DMS114 treated with DMSO at 0.1 percent for 48 hours (cell line): ENCODE data around the gene GID4.

Source experiments
- DNase-seq: peaks from one replicate; lab custom pipeline; 2025; ENCODE audit not compliant: unreplicated experiment; lab: John Stamatoyannopoulos, UW

Gene GID4

GRCh38 chr17:18099516-18099915 is 60.3 kb downstream of the GID4 start:
- DNase-seq, result no peak

- DNase-seq, result no peak
These were observed 61.4 kb downstream of the GID4 start for GRCh38 chr17:18100616-18101015.

- no peak for DNase-seq
These were observed 62.6 kb downstream of the GID4 start for GRCh38 chr17:18101828-18102227.

GRCh38 chr17:18102640-18103039 is 63.4 kb downstream of the GID4 start:
- no peak for DNase-seq

GRCh38 chr17:18105027-18105426 is 65.8 kb downstream of the GID4 start:
- no peak for DNase-seq

- no peak for DNase-seq
These were observed 66.4 kb downstream of the GID4 start for GRCh38 chr17:18105595-18105994.

GRCh38 chr17:18106211-18106610 is 67.0 kb downstream of the GID4 start:
- no peak for DNase-seq

GRCh38 chr17:18107061-18107790 is 68.0 kb downstream of the GID4 start:
- DNase-seq, result no peak

GRCh38 chr17:18107971-18108370 is 68.8 kb downstream of the GID4 start:
- DNase-seq, result no peak

GRCh38 chr17:18108401-18109312 is 69.4 kb downstream of the GID4 start, which contains the start of gene MYO15A:
TSS of gene MYO15A (plus strand) at chr17:18108756. CDS start at chr17:18118801, 10,045 bp downstream.
- no peak for DNase-seq

- DNase-seq, result no peak
These were observed 70.8 kb downstream of the GID4 start for GRCh38 chr17:18109935-18110485.

- DNase-seq, result no peak
These were observed 71.5 kb downstream of the GID4 start for GRCh38 chr17:18110636-18111145.

- DNase-seq, result no peak
These were observed 72.2 kb downstream of the GID4 start for GRCh38 chr17:18111330-18111971.

- no peak for DNase-seq
These were observed 76.3 kb downstream of the GID4 start for GRCh38 chr17:18115517-18115916.

- no peak for DNase-seq
These were observed 76.9 kb downstream of the GID4 start for GRCh38 chr17:18116078-18116477.

- DNase-seq, result no peak
These were observed 78.3 kb downstream of the GID4 start for GRCh38 chr17:18117533-18117932.
